ENCODE results near the gene BMX. TPM values are rescaled to one million over a fixed set of nuclear protein-coding genes. Genes with fewer than 3 reads are reported as not detected.

The BMX gene
- total and polyA plus RNA-seq, 9 of the 15 experiments (the other 6 are each of a cell fraction or from before 2014, with no cell fraction given) = 0.45 to 4.2 (median 1.8) TPM

DNA sequence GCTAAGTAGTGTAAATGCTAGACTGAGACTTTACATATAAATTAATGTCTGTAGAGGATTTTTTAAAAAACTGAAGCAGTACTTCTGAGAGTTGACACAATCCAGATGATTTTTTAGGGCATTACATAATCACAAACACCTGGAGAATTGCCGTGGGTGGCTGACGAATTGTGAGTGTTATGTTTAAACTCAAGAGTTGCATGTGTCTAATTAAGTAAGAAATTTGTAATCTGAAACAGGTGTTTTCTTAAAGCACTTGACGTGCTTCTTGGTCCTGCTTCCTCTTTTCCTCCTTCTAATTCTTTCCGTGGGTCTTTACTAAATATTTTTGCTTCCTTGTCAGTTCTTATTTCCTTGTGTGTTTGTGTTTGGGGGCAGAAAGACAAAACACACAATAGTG lies 35.3 kb upstream of the BMX start:
- intact Hi-C loops (cut with micrococcal nuclease) (loop anchor here (2.0 to 10.0 kb wide), 2 partner anchors 77 to 1431 kb away; no protein-coding TSS in a partner anchor), in situ Hi-C loops (cut with MboI) (loop anchor here (25.0 kb wide), 1 partner anchor 128 kb away; the partner anchor contains the start of gene PIGA)
- H3K9me1 ChIP-seq (ENCODE audit: control insufficient read depth, insufficient read depth, low read length) = no peaks in the 10 kb centered on the region
- CTCF ChIA-PET (ENCODE audit: low intra/inter-chr PET ratio) = interaction anchor here (0.6 to 4.2 kb wide), 3 partner anchors 82 to 115 kb away, joined by 3 to 33 read pairs (median 4); partner anchors contain the start of gene VEGFD
- H3K9me3 ChIP-seq (replicated peaks; ENCODE audit: control insufficient read depth, insufficient read depth, low read depth, low read length) = no peaks in the 10 kb centered on the region
- WGBS (ENCODE audit: insufficient coverage, low coverage, missing lambda C conversion rate) = 26% methylated on average over 3 of the region's 4 CpGs
- no peak overlapping the region for H2AFZ ChIP-seq (ENCODE audit: low read depth, low read length)
- H3K36me3 ChIP-seq (ENCODE audit: control insufficient read depth, insufficient read depth, low read length) = no peaks in the 10 kb centered on the region
- no peaks in the 10 kb centered on the region for H3K4me1 ChIP-seq (replicated peaks in 1 of 2; ENCODE audit: control insufficient read depth in 2 of 2, insufficient read depth in 2 of 2, low read length in 2 of 2)
- POLR2A ChIA-PET = interaction anchor here (1.1 kb wide), 1 partner anchor 81 kb away, joined by 4 read pairs; the partner anchor contains the start of gene VEGFD
- H3K4me2 ChIP-seq (ENCODE audit: insufficient read depth, low read length) = no peak overlapping the region
- FAIRE-seq (no peak), ATAC-seq (no peak), DNase-seq (ENCODE audit: extremely low read depth in 1 of 4, low spot score in 3 of 4) (no peak)
- no peaks in the 10 kb centered on the region for H4K20me1 ChIP-seq (replicated peaks; ENCODE audit: control insufficient read depth, insufficient read depth, low read length)
- no peaks in the 10 kb centered on the region for H3K27me3 ChIP-seq (ENCODE audit: control insufficient read depth in 2 of 2, insufficient read depth in 2 of 2, low read length in 2 of 2)
- no peaks in the 10 kb centered on the region for H3K79me2 ChIP-seq (ENCODE audit: control insufficient read depth, insufficient read depth, low read length)
- no peak overlapping the region for H3K27ac ChIP-seq (ENCODE audit: extremely low read depth, low read depth, low read length)
- no TSS peak for BruUV-seq (replicated peaks)
- no peak overlapping the region for H3K9ac ChIP-seq (ENCODE audit: insufficient read depth in 1 of 2, low read depth in 2 of 2, low read length in 2 of 2)
- no peak overlapping the region for H3K4me3 ChIP-seq
- no peak for TF ChIP-seq SP1 (CRISPR knock-in tag; IDR thresholded peaks at IDR 0.05)
- TF ChIP-seq, protein P1, sequence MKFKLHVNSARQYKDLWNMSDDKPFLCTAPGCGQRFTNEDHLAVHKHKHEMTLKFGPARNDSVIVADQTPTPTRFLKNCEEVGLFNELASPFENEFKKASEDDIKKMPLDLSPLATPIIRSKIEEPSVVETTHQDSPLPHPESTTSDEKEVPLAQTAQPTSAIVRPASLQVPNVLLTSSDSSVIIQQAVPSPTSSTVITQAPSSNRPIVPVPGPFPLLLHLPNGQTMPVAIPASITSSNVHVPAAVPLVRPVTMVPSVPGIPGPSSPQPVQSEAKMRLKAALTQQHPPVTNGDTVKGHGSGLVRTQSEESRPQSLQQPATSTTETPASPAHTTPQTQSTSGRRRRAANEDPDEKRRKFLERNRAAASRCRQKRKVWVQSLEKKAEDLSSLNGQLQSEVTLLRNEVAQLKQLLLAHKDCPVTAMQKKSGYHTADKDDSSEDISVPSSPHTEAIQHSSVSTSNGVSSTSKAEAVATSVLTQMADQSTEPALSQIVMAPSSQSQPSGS (CRISPR knock-in tag; IDR thresholded peaks at IDR 0.05) = no peak
- no peak for TF ChIP-seq FOXK1 (CRISPR knock-in tag; IDR thresholded peaks at IDR 0.05; ENCODE audit: borderline replicate concordance)
- TF ChIP-seq SRSF7 (optimal IDR thresholded peaks at IDR 0.05; ENCODE audit: low read depth, low read length) = no peak
- TF ChIP-seq DPF2 (IDR thresholded peaks at IDR 0.05) = no peak
- TF ChIP-seq, protein P2, sequence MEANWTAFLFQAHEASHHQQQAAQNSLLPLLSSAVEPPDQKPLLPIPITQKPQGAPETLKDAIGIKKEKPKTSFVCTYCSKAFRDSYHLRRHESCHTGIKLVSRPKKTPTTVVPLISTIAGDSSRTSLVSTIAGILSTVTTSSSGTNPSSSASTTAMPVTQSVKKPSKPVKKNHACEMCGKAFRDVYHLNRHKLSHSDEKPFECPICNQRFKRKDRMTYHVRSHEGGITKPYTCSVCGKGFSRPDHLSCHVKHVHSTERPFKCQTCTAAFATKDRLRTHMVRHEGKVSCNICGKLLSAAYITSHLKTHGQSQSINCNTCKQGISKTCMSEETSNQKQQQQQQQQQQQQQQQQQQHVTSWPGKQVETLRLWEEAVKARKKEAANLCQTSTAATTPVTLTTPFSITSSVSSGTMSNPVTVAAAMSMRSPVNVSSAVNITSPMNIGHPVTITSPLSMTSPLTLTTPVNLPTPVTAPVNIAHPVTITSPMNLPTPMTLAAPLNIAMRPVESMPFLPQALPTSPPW (CRISPR knock-in tag; IDR thresholded peaks at IDR 0.05) = no peak
- no peak for TF ChIP-seq MYC (IDR thresholded peaks at IDR 0.05; ENCODE audit: low read depth, low read length)
- no peak for TF ChIP-seq MYC (CRISPR knock-in tag; IDR thresholded peaks at IDR 0.05; ENCODE audit: borderline replicate concordance, low read depth)
- no peak for TF ChIP-seq ZNF644 (tag; IDR thresholded peaks at IDR 0.05; ENCODE audit: low read depth)
- TF ChIP-seq ARID3A (IDR thresholded peaks at IDR 0.05; ENCODE audit: borderline replicate concordance, low read depth, low read length) = no peak
- TF ChIP-seq SLC30A9 (CRISPR knock-in tag; IDR thresholded peaks at IDR 0.05) = no peak
- TF ChIP-seq, protein P3, sequence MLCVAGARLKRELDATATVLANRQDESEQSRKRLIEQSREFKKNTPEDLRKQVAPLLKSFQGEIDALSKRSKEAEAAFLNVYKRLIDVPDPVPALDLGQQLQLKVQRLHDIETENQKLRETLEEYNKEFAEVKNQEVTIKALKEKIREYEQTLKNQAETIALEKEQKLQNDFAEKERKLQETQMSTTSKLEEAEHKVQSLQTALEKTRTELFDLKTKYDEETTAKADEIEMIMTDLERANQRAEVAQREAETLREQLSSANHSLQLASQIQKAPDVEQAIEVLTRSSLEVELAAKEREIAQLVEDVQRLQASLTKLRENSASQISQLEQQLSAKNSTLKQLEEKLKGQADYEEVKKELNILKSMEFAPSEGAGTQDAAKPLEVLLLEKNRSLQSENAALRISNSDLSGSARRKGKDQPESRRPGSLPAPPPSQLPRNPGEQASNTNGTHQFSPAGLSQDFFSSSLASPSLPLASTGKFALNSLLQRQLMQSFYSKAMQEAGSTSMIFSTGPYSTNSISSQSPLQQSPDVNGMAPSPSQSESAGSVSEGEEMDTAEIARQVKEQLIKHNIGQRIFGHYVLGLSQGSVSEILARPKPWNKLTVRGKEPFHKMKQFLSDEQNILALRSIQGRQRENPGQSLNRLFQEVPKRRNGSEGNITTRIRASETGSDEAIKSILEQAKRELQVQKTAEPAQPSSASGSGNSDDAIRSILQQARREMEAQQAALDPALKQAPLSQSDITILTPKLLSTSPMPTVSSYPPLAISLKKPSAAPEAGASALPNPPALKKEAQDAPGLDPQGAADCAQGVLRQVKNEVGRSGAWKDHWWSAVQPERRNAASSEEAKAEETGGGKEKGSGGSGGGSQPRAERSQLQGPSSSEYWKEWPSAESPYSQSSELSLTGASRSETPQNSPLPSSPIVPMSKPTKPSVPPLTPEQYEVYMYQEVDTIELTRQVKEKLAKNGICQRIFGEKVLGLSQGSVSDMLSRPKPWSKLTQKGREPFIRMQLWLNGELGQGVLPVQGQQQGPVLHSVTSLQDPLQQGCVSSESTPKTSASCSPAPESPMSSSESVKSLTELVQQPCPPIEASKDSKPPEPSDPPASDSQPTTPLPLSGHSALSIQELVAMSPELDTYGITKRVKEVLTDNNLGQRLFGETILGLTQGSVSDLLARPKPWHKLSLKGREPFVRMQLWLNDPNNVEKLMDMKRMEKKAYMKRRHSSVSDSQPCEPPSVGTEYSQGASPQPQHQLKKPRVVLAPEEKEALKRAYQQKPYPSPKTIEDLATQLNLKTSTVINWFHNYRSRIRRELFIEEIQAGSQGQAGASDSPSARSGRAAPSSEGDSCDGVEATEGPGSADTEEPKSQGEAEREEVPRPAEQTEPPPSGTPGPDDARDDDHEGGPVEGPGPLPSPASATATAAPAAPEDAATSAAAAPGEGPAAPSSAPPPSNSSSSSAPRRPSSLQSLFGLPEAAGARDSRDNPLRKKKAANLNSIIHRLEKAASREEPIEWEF (CRISPR knock-in tag; IDR thresholded peaks at IDR 0.05) = no peak
- TF ChIP-seq FIP1L1 (IDR thresholded peaks at IDR 0.05; ENCODE audit: low read depth, low read length, poor library complexity, severe bottlenecking) = no peak
